ENCODE data around the gene NDUFB7. TPM values are rescaled to one million over a fixed set of nuclear protein-coding genes. Genes with fewer than 3 reads are reported as not detected.

NDUFB7 gene
- total and polyA plus RNA-seq, 12 donors: 347 to 1,673 (median 476) TPM

DNA sequence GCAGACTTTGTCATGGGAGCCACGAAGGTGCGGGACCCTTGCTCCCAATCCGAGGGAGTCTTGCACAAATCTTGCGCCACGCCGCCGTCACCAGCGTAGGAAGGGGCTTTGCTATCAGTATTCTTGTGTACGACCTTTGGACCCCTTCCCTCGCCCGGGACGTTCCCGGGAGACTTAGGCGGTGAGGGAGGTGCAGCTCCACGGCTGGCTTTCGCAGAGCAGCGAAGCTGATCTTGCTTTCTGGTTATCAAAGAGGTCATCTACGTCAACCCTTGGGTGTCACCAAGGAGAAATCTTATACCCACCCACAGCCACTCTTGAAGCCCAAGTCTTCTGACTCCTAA lies 41.9 kb downstream of the NDUFB7 start:
- Histone ChIP-seq H3K9me3 (no peaks in the 10 kb centered on the region), H3K27ac (peak overlapping the region; percentile 82 to 95 (median 86)), H3K4me3 (peak overlapping the region; percentile 53 to 92 (median 77)), H3K4me1 (peaks cover 0 to 43% (median 30%) of the 10 kb centered on the region in 9 donors), H3K27me3 (no peaks in the 10 kb centered on the region), H3K36me3 (peaks cover 0 to 5% (median 0%) of the 10 kb centered on the region in 9 donors)
- intact Hi-C loops (cut with DNase I): no loop called here
- no peak for DNase-seq
- ATAC-seq: peak in 2 of 8 donors; percentile 1 to 8
- TF ChIP-seq CTCF (IDR thresholded peaks at IDR 0.05): no peak
- WGBS, 2 donors: 0% methylated on average over 18 of the region's 18 CpGs

DNA sequence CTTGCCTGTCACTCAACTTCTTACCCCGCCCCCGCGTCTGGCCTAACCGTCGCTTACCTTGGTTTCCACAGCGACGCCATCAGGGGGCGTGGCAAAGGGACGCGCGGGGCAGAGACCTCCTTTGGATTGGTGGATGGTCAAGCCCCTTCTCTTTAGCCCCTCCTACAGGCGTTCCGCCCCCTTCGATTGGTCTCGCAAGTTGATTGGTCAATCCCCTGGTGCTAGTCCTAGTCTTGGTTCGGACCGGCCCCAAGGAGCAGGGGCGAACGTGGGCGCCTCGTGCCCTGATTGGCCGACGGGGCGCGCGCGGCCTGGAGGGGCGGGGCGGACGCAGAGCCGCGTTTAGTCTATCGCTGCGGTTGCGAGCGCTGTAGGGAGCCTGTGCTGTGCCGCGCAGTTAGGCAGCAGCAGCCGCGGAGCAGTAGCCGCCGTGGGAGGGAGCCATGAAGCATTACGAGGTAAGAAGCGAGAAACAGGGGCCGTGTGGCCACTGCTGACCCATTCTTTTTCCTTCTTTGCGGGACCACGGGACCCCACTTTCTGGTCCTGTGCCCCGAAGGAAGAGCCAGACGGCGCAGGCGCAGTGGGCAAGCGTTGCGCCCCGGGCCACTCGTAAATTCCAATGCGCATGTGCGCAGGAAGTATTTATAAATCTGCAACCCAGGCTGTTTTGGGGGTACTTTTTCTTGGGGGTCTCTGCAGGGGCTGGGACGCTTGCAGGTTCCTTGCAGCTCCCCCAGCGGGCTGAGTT lies 42.4 kb downstream of the NDUFB7 start, which contains the start of gene TECR:
TECR (plus strand) TSS at position 341 of the 751 bp plus-strand sequence; CDS start at position 444, 103 bp downstream.
- Histone ChIP-seq H3K4me3 (peak within 1 kb of the TSS; percentile 58 to 92 (median 77)), H3K9me3 (no peaks in the 10 kb centered on the region), H3K27ac (peak within 1 kb of the TSS; percentile 82 to 95 (median 86)), H3K4me1 (peaks cover 0 to 43% (median 30%) of the 10 kb centered on the region in 9 donors), H3K36me3 (no peaks in the 10 kb centered on the region), H3K27me3 (no peaks in the 10 kb centered on the region)
- ATAC-seq (peak; percentile 97 to 98 (median 98)), DNase-seq (peak; percentile 99 to 100)
- peak in 1 of 9 donors; percentile 28 for TF ChIP-seq CTCF (IDR thresholded peaks at IDR 0.05)
- 0 to 1% methylated on average over 57 to 59 of the region's 59 CpGs for WGBS, 2 donors
- intact Hi-C loops (cut with DNase I): no loop called here

GRCh38 chr19:14528419-14529253 lies 43.2 kb downstream of the NDUFB7 start:
- WGBS, 2 donors: 36 to 41% methylated on average over 39 of the region's 39 CpGs
- no peak for ATAC-seq
- H3K27me3 ChIP-seq: no peaks in the 10 kb centered on the region
- H3K9me3 ChIP-seq: no peaks in the 10 kb centered on the region
- intact Hi-C loops (cut with DNase I): no loop called here
- H3K36me3 ChIP-seq: no peaks in the 10 kb centered on the region
- H3K27ac ChIP-seq: peak overlapping the region in 7 of 10 donors; percentile 20 to 92 (median 59)
- H3K4me1 ChIP-seq: peaks cover 0 to 41% (median 30%) of the 10 kb centered on the region in 9 donors
- no peak for TF ChIP-seq CTCF (IDR thresholded peaks at IDR 0.05)
- DNase-seq: peak in 1 of 2 donors; percentile 15
- H3K4me3 ChIP-seq: peak overlapping the region; percentile 58 to 92 (median 77)

- ATAC-seq (no peak), DNase-seq (no peak)
- H3K27ac ChIP-seq: no peak overlapping the region
- H3K9me3 ChIP-seq: no peaks in the 10 kb centered on the region
- intact Hi-C loops (cut with DNase I): no loop called here
- no peak for TF ChIP-seq CTCF (IDR thresholded peaks at IDR 0.05)
- H3K4me3 ChIP-seq: no peak overlapping the region
- H3K4me1 ChIP-seq: peaks cover 0 to 20% (median 15%) of the 10 kb centered on the region in 9 donors
- H3K36me3 ChIP-seq: no peaks in the 10 kb centered on the region
- WGBS, 2 donors: 76 to 79% methylated on average over 4 of the region's 4 CpGs
- no peaks in the 10 kb centered on the region for H3K27me3 ChIP-seq
Observed at GRCh38 chr19:14526423-14526822, 45.4 kb downstream of the NDUFB7 start.
